CD4-positive, alpha-beta T cell (primary cell): ENCODE results near the gene RTRAF. TPM values are rescaled to one million over a fixed set of nuclear protein-coding genes. Genes with fewer than 3 reads are reported as not detected.

Experiments used
- ATAC-seq: fragments of 200-7000 bp; cut with Tn5 transposase; one replicate; pipeline ENCODE4 v1.10.0; 2022; ENCODE audit warnings: mild to moderate bottlenecking; ENCODE audit not compliant: poor library complexity
- CTCF ChIA-PET: fragments of 350-600 bp; sonication (Branson Sonifier 250); formaldehyde crosslinking; loops from one replicate; lab custom pipeline; 2021; ENCODE audit warnings: antibody characterized with exemption, inconsistent platforms; lab: Charles Lee
- POLR2A ChIA-PET: fragments of 350-600 bp; sonication (Branson Sonifier 250); formaldehyde crosslinking; loops from one replicate; lab custom pipeline; 2021; ENCODE audit warnings: antibody characterized with exemption, inconsistent platforms; lab: Charles Lee
- DNase-seq, 14 experiments: peaks; one replicate each; pipeline ENCODE4 v3.0.0-alpha.2; 2013 to 2020; ENCODE audit warnings: mixed read lengths in 2 of 14
- H3K27ac ChIP-seq, 2 donors: one replicate each; pipeline versions ENCODE4 v1.5.1 to v1.7.0; 2013; ENCODE audit warnings: low read length in 2 of 2, low read depth in 1 of 2, mild to moderate bottlenecking in 1 of 2
- H3K27me3 ChIP-seq, 2 experiments: 1 replicate in 1 of 2; 2 replicates in 1 of 2; pipeline versions ENCODE4 v1.6.1 to v1.7.0; 2013; ENCODE audit warnings: low read length in 2 of 2, control low read depth in 1 of 2, mild to moderate bottlenecking in 1 of 2, moderate library complexity in 1 of 2; ENCODE audit not compliant: insufficient read depth in 2 of 2, control insufficient read depth in 1 of 2
- H3K36me3 ChIP-seq: one replicate; pipeline ENCODE4 v1.6.1; 2013; ENCODE audit warnings: low read length, control low read depth; ENCODE audit not compliant: insufficient read depth
- H3K4me1 ChIP-seq: one replicate; pipeline ENCODE4 v1.6.1; 2013; ENCODE audit warnings: low read length, control low read depth; ENCODE audit not compliant: insufficient read depth
- H3K4me3 ChIP-seq: one replicate; pipeline ENCODE4 v1.5.1; 2013; ENCODE audit warnings: mild to moderate bottlenecking, low read length, moderate library complexity
- H3K9me3 ChIP-seq, 2 experiments: 1 replicate in 1 of 2; 2 replicates in 1 of 2; pipeline versions ENCODE4 v1.6.1 to v1.7.0; 2013; ENCODE audit warnings: low read length in 2 of 2, mild to moderate bottlenecking in 2 of 2, control low read depth in 1 of 2, moderate library complexity in 1 of 2; ENCODE audit not compliant: control insufficient read depth in 1 of 2, insufficient read depth in 1 of 2
- H3K27ac Mint-ChIP-seq: one replicate; pipeline ENCODE4 v1.8.0; 2020; ENCODE audit warnings: mixed read lengths
- H3K27me3 Mint-ChIP-seq: one replicate; pipeline ENCODE4 v1.8.0; 2021; ENCODE audit warnings: mixed read lengths
- H3K36me3 Mint-ChIP-seq: one replicate; pipeline ENCODE4 v1.8.0; 2021; ENCODE audit warnings: low read depth, mixed read lengths
- H3K4me1 Mint-ChIP-seq: one replicate; pipeline ENCODE4 v1.8.0; 2021; ENCODE audit warnings: low read depth, mixed read lengths
- H3K4me3 Mint-ChIP-seq: one replicate; pipeline ENCODE4 v1.8.0; 2020; ENCODE audit warnings: mild to moderate bottlenecking, mixed read lengths
- H3K9me3 Mint-ChIP-seq: one replicate; pipeline ENCODE4 v1.8.0; 2020; ENCODE audit warnings: mixed read lengths
- CTCF ChIP-seq: fragments of 200-600 bp; IDR thresholded peaks from one replicate; pipeline ENCODE4 v1.8.0; 2022; ENCODE audit warnings: antibody characterized with exemption, mild to moderate bottlenecking
- intact Hi-C, 2 experiments: fragments of 100-400 bp; cut with DNase I in 1 of 2; cut with micrococcal nuclease in 1 of 2; formaldehyde crosslinking; loops; one replicate each; pipeline versions ENCODE4 v1.15.1 to v1.9.0; 2023 to 2025; cut with DNase I, micrococcal nuclease
- total RNA-seq, 174 experiments: library from RNA in 2 of 174; stranded (reverse) in 2 of 174; gene quantifications; one replicate each; pipeline ENCODE4 v1.2.3 and lab custom pipeline; 2021 to 2026

The RTRAF gene
- total RNA-seq, 2 experiments from 2014 or later, result 155 to 157 TPM

DNA sequence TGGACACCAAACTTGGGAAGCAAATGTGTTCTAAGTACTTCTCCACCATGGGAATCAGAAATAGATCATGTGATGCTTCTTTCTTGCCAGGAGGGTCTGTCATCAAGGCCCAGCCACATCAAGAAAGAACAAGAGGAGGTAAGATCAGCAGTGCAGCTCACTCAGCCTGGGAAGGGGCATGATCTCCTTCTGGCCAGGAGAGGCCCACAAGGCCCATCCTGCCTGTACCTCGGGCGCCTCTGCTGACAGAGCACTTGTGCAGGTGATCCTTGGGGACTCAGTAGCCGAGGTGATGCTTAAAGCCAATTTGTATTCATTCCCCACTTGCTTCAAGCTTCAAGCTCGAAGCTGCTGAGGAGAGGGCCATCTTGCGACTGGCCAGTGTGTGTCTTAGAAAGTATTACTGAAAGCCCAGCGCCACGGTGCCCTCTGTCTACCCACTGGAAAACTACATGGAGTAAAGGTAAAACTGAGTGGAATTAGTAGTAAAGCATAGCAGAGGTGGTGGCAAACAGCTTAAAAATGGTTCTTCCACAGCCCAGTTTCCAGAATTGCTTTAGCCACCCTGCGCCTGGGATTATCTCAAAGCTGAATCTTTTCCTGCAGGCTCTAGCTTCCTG, 26.2 kb downstream of the RTRAF start:
- ChIA-PET CTCF (interaction anchor here (1.3 kb wide), 1 partner anchor 18 kb away, joined by 4 read pairs; no protein-coding TSS in a partner anchor), POLR2A (no interaction called here)
- Mint-ChIP-seq H3K27ac (no peak overlapping the region), H3K9me3 (no peaks in the 10 kb centered on the region), H3K4me3 (no peak overlapping the region), H3K4me1 (peaks cover 10% of the 10 kb centered on the region), H3K36me3 (peaks cover 18% of the 10 kb centered on the region), H3K27me3 (peaks cover 6% of the 10 kb centered on the region)
- intact Hi-C loops, result no loop called here
- no peak for TF ChIP-seq CTCF
- peaks cover 12% of the 10 kb centered on the region for H3K36me3 ChIP-seq
- no peaks in the 10 kb centered on the region for H3K4me1 ChIP-seq
- H3K27ac ChIP-seq, result no peak overlapping the region
- ATAC-seq, result no peak
- no peak for DNase-seq
- no peaks in the 10 kb centered on the region for H3K9me3 ChIP-seq
- H3K27me3 ChIP-seq, result no peaks in the 10 kb centered on the region
- no peak overlapping the region for H3K4me3 ChIP-seq

- Histone ChIP-seq H3K27me3 (no peaks in the 10 kb centered on the region), H3K27ac (no peak overlapping the region), H3K9me3 (no peaks in the 10 kb centered on the region), H3K4me1 (peaks cover 8% of the 10 kb centered on the region), H3K4me3 (no peak overlapping the region), H3K36me3 (no peaks in the 10 kb centered on the region)
- H3K4me1 Mint-ChIP-seq, result peaks cover 26% of the 10 kb centered on the region
- ChIA-PET CTCF (interaction anchor here (0.5 kb wide), 1 partner anchor 1214 kb away, joined by 3 read pairs; no protein-coding TSS in a partner anchor), POLR2A (no interaction called here)
- no peaks in the 10 kb centered on the region for H3K36me3 Mint-ChIP-seq
- peaks cover 6% of the 10 kb centered on the region for H3K27me3 Mint-ChIP-seq
- H3K9me3 Mint-ChIP-seq, result no peaks in the 10 kb centered on the region
- DNase-seq (no peak), ATAC-seq (no peak)
- H3K4me3 Mint-ChIP-seq, result no peak overlapping the region
- intact Hi-C loops, result no loop called here
- no peak for TF ChIP-seq CTCF
- H3K27ac Mint-ChIP-seq, result no peak overlapping the region
Observed at GRCh38 chr14:52018252-52018651, 28.9 kb downstream of the RTRAF start.

DNA sequence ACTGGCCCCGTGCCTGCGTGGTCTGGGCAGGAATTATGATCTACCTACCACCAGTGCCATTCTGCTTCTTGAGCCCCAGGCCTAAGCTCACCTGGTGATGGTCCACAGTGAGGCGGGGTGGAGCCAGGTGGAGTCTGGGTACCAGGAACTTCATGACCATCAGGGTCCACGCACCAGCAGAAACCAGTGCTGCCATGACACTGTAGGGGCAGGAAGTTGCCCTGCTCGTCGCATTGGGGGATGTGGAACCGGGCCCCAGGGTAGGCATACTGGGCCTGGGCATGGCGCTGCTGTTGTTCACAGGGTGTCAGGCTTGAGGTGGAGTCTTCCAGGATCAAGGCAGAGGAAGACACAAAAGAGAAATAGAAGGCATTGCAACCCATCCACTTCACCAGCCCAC, 29.6 kb downstream of the RTRAF start:
- CTCF ChIA-PET, result interaction anchor here (0.5 kb wide), 1 partner anchor 1215 kb away, joined by 3 read pairs; no protein-coding TSS in a partner anchor

More for the DNA sequence above, 29.6 kb downstream of the RTRAF start:
- no peak overlapping the region for H3K27ac ChIP-seq
- intact Hi-C loops, result no loop called here
- no peaks in the 10 kb centered on the region for H3K27me3 ChIP-seq
- Mint-ChIP-seq H3K9me3 (no peaks in the 10 kb centered on the region), H3K27ac (no peak overlapping the region), H3K4me1 (peaks cover 26% of the 10 kb centered on the region), H3K27me3 (peaks cover 6% of the 10 kb centered on the region), H3K36me3 (no peaks in the 10 kb centered on the region), H3K4me3 (no peak overlapping the region)
- DNase-seq, result no peak
- no peak overlapping the region for H3K4me3 ChIP-seq
- H3K4me1 ChIP-seq, result peaks cover 8% of the 10 kb centered on the region
- no peak for TF ChIP-seq CTCF
- POLR2A ChIA-PET, result no interaction called here
- no peaks in the 10 kb centered on the region for H3K9me3 ChIP-seq
- no peak for ATAC-seq
- H3K36me3 ChIP-seq, result no peaks in the 10 kb centered on the region
